Stimulated activated CD8-positive, alpha-beta memory T cell treated with anti-CD3 and anti-CD28 coated beads, Interleukin-12 subunit alpha, Interleukin-12 subunit beta, amount 100 ng/mL, for 4 hours (primary cell): Measurements from ENCODE around the gene FOXA1.

Experiments used
- DNase-seq: peaks from one replicate; pipeline ENCODE4 v3.0.0-alpha.2; 2020; ENCODE audit warnings: low read depth

FOXA1 gene

GRCh38 chr14:37594971-37595808, at the start of gene FOXA1, which contains the start of gene TTC6:
Gene FOXA1, minus strand, starts transcription at chr14:37595249. Its CDS starts 277 bp downstream, at chr14:37594972.
Gene TTC6, plus strand, starts transcription at chr14:37595629. Its CDS starts 26,436 bp downstream, at chr14:37622065.
- no peak for DNase-seq

GRCh38 chr14:37643701-37644100, 48.7 kb upstream of the FOXA1 start:
- DNase-seq: no peak

GRCh38 chr14:37642125-37642524, 47.1 kb upstream of the FOXA1 start:
- DNase-seq: no peak

GRCh38 chr14:37641117-37641516, 46.1 kb upstream of the FOXA1 start:
- no peak for DNase-seq

- DNase-seq: no peak
These were observed 43.5 kb upstream of the FOXA1 start for GRCh38 chr14:37638599-37638998.

GRCh38 chr14:37637341-37637740, 42.3 kb upstream of the FOXA1 start:
- no peak for DNase-seq

GRCh38 chr14:37625597-37626595, 30.8 kb upstream of the FOXA1 start:
- no peak for DNase-seq

- no peak for DNase-seq
These were observed 28.9 kb upstream of the FOXA1 start for GRCh38 chr14:37623971-37624370.

- no peak for DNase-seq
These were observed 28.4 kb upstream of the FOXA1 start for GRCh38 chr14:37623426-37623951.

- DNase-seq: no peak
These were observed 27.3 kb upstream of the FOXA1 start for GRCh38 chr14:37622231-37622923.

GRCh38 chr14:37620856-37621255, 25.8 kb upstream of the FOXA1 start:
- no peak for DNase-seq

GRCh38 chr14:37618498-37619028, 23.5 kb upstream of the FOXA1 start:
- DNase-seq: no peak

GRCh38 chr14:37617864-37618365, 22.9 kb upstream of the FOXA1 start:
- DNase-seq: no peak

- DNase-seq: no peak
These were observed 21.8 kb upstream of the FOXA1 start for GRCh38 chr14:37616853-37617252.

GRCh38 chr14:37615582-37616289, 20.7 kb upstream of the FOXA1 start:
- no peak for DNase-seq

GRCh38 chr14:37610945-37611523, 16.0 kb upstream of the FOXA1 start:
- no peak for DNase-seq

- no peak for DNase-seq
These were observed 13.6 kb upstream of the FOXA1 start for GRCh38 chr14:37608649-37609048.

- no peak for DNase-seq
These were observed 11.6 kb upstream of the FOXA1 start for GRCh38 chr14:37606678-37607077.

- DNase-seq: no peak
These were observed 8.7 kb upstream of the FOXA1 start for GRCh38 chr14:37603688-37604251.
